Smooth muscle cell of the coronary artery (primary cell): ENCODE data around the gene TFR2. TPM values are rescaled to one million over a fixed set of nuclear protein-coding genes. Genes with fewer than 3 reads are reported as not detected.

Source experiments
- total RNA-seq: library from RNA; depleted of rRNA; stranded (reverse); fragments of >200 nt; gene quantifications from 2 replicates; pipeline ENCODE4 v1.2.3, GENCODE V29; 2014; ENCODE audit warnings: low replicate concordance

TFR2 gene
- under 0.01 and 0.08 TPM in 2 replicates for total RNA-seq

GRCh38 chr7:100641463-100641859, at the start of gene TFR2:
TSS of gene TFR2 (minus strand) at chr7:100641552. CDS start at chr7:100641509, 43 bp downstream.

GRCh38 chr7:100673302-100673941, 32.1 kb upstream of the TFR2 start, which contains the start of gene GNB2:
TSS of gene GNB2 (plus strand) at chr7:100673740. CDS start at chr7:100676266, 2,526 bp downstream.

GRCh38 chr7:100655908-100656674, 14.7 kb upstream of the TFR2 start, which contains the start of gene ACTL6B:
TSS of gene ACTL6B (minus strand) at chr7:100656448. CDS start at chr7:100656354, 94 bp downstream.

GRCh38 chr7:100611983-100612729, 29.2 kb downstream of the TFR2 start, which contains the start of gene MOSPD3:
TSS of gene MOSPD3 (plus strand) at chr7:100612540. CDS start at chr7:100612792, 252 bp downstream.

GRCh38 chr7:100586266-100587025, 54.9 kb downstream of the TFR2 start, which contains the start of gene FBXO24:
TSS of gene FBXO24 (plus strand) at chr7:100586328. CDS start at chr7:100586626, 298 bp downstream.

GRCh38 chr7:100585511-100586265, 55.7 kb downstream of the TFR2 start, which contains the start of gene LRCH4:
TSS of gene LRCH4 (minus strand) at chr7:100586129. CDS start at chr7:100586100, 29 bp downstream.

GRCh38 chr7:100573691-100574361, 67.5 kb downstream of the TFR2 start, which contains the start of gene SAP25:
TSS of gene SAP25 (minus strand) at chr7:100573900. CDS start at chr7:100573742, 158 bp downstream.

Other genes starting within 250 kb of the TFR2 start
- 0.94 and 1.2 TPM in 2 replicates for gene ZCWPW1, start 212.8 kb downstream of the TFR2 start, total RNA-seq
- 18.1 and 22.9 TPM in 2 replicates for gene MEPCE, start 211.7 kb downstream of the TFR2 start, total RNA-seq
- gene PPP1R35, start 205.1 kb downstream of the TFR2 start, total RNA-seq: 4.1 and 21.9 TPM in 2 replicates
- 0.38 and 0.70 TPM in 2 replicates for gene SPACDR, start 177.3 kb downstream of the TFR2 start, total RNA-seq
- 5.3 and 15.7 TPM in 2 replicates for gene TSC22D4, start 162.3 kb downstream of the TFR2 start, total RNA-seq
- gene NYAP1, start 157.6 kb downstream of the TFR2 start, total RNA-seq: 0.12 and 0.38 TPM in 2 replicates
- gene AGFG2, start 102.3 kb downstream of the TFR2 start, total RNA-seq: 1.2 and 4.7 TPM in 2 replicates
- 0.08 TPM in 1 of 2 replicates, not detected in the other for gene SAP25, start 67.7 kb downstream of the TFR2 start, total RNA-seq
- 2.2 and 5.3 TPM in 2 replicates for gene LRCH4, start 55.4 kb downstream of the TFR2 start, total RNA-seq
- 0.30 TPM in 1 of 2 replicates, not detected in the other for gene FBXO24, start 55.2 kb downstream of the TFR2 start, total RNA-seq
- 46.9 and 69.1 TPM in 2 replicates for gene PCOLCE, start 39.2 kb downstream of the TFR2 start, total RNA-seq
- gene MOSPD3, start 29.0 kb downstream of the TFR2 start, total RNA-seq: 1.1 and 4.4 TPM in 2 replicates
- gene ACTL6B, start 14.9 kb upstream of the TFR2 start, total RNA-seq: not detected in 2 replicates
- 65.9 and 86.6 TPM in 2 replicates for gene GNB2, start 32.2 kb upstream of the TFR2 start, total RNA-seq
- gene GIGYF1, start 52.7 kb upstream of the TFR2 start, total RNA-seq: 7.0 and 23.6 TPM in 2 replicates
- 13.1 and 37.7 TPM in 2 replicates for gene POP7, start 64.6 kb upstream of the TFR2 start, total RNA-seq
- gene EPO, start 78.9 kb upstream of the TFR2 start, total RNA-seq: not detected in 2 replicates
- not detected in 2 replicates for gene ZAN, start 92.0 kb upstream of the TFR2 start, total RNA-seq
- gene EPHB4, start 186.0 kb upstream of the TFR2 start, total RNA-seq: 83.1 and 90.3 TPM in 2 replicates
- gene SLC12A9, start 211.2 kb upstream of the TFR2 start, total RNA-seq: 7.0 and 13.2 TPM in 2 replicates
- gene TRIP6, start 225.8 kb upstream of the TFR2 start, total RNA-seq: 70.6 and 75.7 TPM in 2 replicates
- 33.9 and 40.3 TPM in 2 replicates for gene SRRT, start 233.6 kb upstream of the TFR2 start, total RNA-seq
- 1.2 and 5.7 TPM in 2 replicates for gene UFSP1, start 248.2 kb upstream of the TFR2 start, total RNA-seq